CD4-positive, alpha-beta T cell treated with Interleukin-12 subunit alpha and Interleukin-12 subunit beta, for 1 hour (primary cell): Measurements from ENCODE around the gene NRXN3.

Experiments
- DNase-seq: peaks from one replicate; pipeline ENCODE4 v3.0.0-alpha.2; 2020

Gene NRXN3

GRCh38 chr14:78248501-78249090, 78.4 kb downstream of the NRXN3 start:
- no peak for DNase-seq

- DNase-seq: no peak
Observed at GRCh38 chr14:78251308-78251707, 81.1 kb downstream of the NRXN3 start.

DNA sequence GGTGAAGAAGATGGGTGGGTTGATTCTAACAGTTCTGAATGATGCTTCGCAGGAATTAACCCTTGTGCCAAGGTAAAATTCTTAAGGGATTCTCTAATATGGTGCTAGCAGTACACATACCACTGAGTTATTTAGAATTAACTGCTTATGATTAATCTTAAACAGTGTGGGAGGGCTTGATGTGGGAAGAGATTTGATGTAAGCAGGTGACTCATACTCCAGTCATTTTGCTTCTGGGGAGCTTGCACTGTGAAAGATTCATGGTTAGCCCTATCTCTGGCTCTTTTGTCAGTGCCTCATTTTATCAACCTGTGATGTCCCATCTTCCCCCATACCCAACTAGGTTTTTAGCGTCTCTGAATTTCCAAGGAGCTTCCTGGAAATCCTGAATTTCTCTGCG, 83.8 kb downstream of the NRXN3 start:
- no peak for DNase-seq

GRCh38 chr14:78254911-78255461, 84.8 kb downstream of the NRXN3 start:
- no peak for DNase-seq

DNA sequence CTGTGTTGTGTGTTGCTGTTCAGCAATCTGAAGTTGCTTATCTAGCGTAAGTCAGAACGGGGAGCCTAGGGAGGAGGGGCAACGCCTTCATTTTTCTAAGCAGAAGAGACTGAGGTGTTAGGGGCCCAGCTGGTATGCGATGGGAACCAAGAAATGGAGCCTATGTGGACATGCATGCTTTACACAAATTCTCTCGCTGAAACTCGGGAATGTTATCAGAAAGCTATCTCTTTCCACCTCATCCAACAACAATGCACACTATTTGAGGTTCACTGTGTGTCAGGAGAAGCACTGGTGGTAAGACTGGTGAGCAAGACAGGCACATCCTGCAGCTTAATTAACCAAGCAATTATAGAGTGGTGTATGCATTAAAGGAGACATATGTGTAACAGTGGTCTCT, 89.7 kb downstream of the NRXN3 start:
- DNase-seq: no peak

DNA sequence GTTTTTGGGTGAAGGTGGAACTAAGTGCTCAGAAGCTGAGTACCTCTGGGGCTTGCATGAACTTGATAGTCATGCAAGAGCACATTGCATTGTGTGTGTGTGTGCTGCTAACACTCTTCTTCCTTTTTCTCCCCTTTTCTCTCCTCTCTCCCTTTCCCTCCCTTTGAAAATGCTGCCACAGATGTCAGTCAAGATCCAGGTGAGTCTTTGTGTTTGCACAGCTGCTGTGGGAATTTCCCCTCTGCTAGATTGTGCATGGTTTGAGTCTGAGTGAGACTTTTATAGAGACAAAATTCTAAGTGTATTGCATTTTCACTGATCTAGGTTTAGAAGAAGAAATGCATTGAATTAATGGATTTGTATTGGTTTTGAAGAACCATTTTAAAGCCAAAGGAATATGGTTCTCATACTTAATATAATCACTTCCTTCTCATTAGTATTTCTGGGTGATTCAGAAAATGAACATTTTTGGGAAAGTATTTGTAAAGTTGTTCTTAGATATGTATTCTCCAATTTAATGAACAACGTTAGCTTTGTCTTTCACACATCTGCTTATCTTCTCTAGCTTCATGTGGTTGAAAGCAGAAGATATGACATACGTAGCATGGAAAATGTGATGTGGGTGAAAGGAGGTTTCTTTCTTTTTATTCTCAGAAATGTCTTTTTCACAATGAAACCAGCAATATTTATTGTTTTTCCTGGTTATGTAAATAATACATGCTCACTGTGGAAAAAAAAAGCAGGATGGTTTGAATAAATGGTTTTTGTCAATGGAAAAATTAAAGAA, 108.5 kb downstream of the NRXN3 start:
- DNase-seq: no peak

GRCh38 chr14:78282437-78282836, 112.3 kb downstream of the NRXN3 start:
- no peak for DNase-seq

DNA sequence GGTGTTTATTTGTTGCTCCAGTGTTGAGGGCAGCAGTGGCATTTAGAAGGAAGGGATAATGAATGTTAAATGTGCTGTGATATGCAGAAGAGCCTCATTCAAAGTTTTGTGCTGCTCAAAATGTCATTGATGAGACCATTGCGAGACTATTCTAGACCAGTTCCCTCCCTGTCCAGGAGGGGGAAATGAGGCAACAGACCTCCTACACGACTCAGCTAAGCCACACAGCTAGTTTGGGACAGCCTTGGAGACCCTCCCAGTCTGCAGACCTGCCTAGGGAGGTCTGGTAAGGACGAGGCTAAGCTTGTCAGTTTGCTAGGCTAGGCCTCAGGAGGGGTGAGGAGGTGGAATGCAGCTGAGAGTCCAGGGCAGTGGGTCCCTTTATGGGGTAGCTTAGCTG, 116.0 kb downstream of the NRXN3 start:
- DNase-seq: no peak

- DNase-seq: no peak
Observed at GRCh38 chr14:78292003-78292402, 121.8 kb downstream of the NRXN3 start.

- no peak for DNase-seq
Observed at GRCh38 chr14:78297858-78298257, 127.7 kb downstream of the NRXN3 start.

DNA sequence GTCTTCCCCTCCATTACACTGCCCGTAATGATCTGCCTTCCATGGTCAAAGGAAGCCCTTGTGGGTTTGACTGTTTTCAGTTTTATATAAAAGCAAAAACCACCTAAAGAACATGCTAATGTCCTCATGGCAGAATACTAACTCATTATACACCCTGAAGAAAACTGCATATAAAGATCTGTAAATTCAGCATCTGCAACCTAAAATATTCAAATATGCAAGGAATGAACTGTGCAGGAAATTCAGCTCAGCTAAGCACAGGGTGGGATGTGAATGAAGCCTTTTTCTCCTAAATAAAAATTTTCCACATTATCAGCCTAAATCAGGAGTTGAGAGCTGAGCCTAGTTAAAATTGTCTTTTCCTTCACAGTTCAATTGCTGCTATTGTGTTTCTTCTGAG, 128.1 kb downstream of the NRXN3 start:
- DNase-seq: no peak

- DNase-seq: no peak
Observed at GRCh38 chr14:78302841-78303240, 132.7 kb downstream of the NRXN3 start.

- no peak for DNase-seq
Observed at GRCh38 chr14:78307671-78308070, 137.5 kb downstream of the NRXN3 start.

- no peak for DNase-seq
Observed at GRCh38 chr14:78308079-78308478, 137.9 kb downstream of the NRXN3 start.

- no peak for DNase-seq
Observed at GRCh38 chr14:78310272-78310671, 140.1 kb downstream of the NRXN3 start.

- no peak for DNase-seq
Observed at GRCh38 chr14:78313499-78313898, 143.3 kb downstream of the NRXN3 start.

- DNase-seq: no peak
Observed at GRCh38 chr14:78314484-78314883, 144.3 kb downstream of the NRXN3 start.

DNA sequence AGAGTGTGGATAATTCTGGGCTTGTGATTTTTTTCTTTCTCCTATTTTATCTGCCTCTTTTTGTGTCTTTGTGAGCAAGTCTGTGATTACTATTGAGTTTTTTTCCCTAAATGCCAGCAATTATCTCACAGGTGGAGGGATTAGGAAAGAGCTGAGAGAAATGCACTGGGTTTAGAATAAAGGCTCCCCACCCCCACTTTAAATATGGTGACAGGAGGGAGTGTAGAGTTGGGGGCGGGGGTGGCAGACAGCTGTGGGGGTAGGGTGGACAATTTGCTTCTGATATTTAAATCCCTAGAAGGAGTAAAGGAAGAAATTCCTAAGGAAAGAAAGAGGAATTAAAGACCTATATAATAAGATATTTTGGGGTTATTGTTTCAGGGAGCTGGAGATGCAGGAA, 145.9 kb downstream of the NRXN3 start:
- no peak for DNase-seq

DNA sequence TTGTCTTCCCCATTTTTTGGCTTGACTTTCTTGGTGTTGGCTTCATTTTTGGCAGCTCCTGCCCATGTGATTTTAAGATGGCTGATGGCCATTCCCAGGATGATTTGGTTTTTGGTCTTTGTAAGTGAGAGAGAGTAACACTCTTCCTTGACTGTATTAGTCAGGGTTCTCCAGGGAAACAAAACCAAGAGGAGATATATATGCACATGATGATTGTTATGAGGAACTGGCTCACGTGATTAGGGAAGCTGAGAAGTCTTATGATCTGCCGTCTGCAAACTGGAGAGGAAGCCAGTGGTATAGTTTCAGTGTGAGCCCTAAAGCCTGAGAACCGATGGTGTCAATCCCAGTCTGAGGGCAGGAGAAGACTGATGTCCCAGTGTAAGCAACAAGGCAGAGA, 146.6 kb downstream of the NRXN3 start:
- DNase-seq: no peak

- no peak for DNase-seq
Observed at GRCh38 chr14:78319406-78319805, 149.2 kb downstream of the NRXN3 start.

DNA sequence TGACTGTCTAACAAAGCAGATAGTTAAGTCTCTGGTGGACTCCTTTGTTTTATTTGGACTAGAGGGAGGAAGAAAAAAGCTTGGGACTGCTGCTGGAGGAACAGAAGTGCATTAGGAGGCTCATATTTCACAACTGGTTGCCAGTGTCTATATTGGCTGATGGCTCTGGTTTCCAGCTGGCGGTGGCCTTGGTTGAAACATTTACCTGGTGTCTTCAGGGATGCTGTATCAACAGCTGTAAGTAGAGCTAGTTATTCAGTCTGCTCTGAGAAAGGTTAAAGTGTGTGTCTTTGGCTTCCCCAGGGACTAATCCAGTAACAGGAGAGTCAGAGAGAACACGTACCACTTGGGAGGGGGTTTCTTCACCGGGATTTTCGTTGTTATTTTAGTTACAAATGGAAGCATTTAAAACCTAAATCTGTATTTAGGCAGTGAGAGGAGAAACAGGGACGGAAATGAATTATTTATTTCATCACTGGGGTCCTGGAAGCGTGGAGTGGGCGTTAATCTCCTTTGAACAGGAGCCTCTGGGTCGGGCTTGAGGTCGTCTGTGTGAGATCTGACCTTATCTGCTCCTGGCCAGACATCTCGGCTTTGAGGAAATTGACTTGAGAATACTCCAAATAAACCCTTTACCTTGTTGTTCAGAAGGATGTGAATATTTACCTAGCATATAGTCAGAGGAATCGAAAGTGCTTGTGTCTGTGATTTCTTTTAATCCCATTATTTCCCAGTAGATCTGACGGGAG, 149.9 kb downstream of the NRXN3 start:
- DNase-seq: no peak

- no peak for DNase-seq
Observed at GRCh38 chr14:78324353-78324752, 154.2 kb downstream of the NRXN3 start.

DNA sequence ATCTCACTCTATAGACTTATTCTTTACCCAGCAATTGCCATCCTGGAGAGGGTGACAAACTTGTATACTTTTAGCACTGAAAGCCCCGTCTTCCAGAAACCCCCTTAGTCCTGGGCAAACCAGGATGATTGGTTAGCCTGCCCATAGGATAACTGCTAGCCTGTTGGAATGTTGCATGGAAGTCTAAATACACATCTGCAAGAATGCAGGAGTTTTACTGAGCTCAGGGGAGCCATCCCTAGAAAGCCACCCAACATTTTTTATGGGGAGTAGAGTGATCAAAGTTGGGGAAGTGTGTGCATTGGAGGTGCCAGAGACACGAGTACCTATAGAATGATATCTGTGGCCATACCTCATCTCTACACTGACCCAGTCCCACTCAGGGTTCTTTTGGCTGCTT, 155.7 kb downstream of the NRXN3 start:
- DNase-seq: no peak
